GM21515 (cell line): ENCODE measurements around the gene STARD7.
"Not testable (repeated sequence)": the region's sequence is repeated elsewhere in the genome, so short reads cannot be mapped to it uniquely, and the experiment has no call there.

ENCODE experiments used
- ATAC-seq: cut with Tn5 transposase; IDR thresholded peaks from one replicate; pipeline ENCODE4 v1.9.1; 2021; ENCODE audit not compliant: unreplicated experiment

Gene STARD7

GRCh38 chr2:96208143-96209010 is at the start of gene STARD7:
Gene STARD7, minus strand, starts transcription at chr2:96208827. Its CDS starts 393 bp downstream, at chr2:96208434.
- ATAC-seq = peak; percentile 86

GRCh38 chr2:96257744-96258143 is 49.1 kb upstream of the STARD7 start:
- not testable (repeated sequence) for ATAC-seq

DNA sequence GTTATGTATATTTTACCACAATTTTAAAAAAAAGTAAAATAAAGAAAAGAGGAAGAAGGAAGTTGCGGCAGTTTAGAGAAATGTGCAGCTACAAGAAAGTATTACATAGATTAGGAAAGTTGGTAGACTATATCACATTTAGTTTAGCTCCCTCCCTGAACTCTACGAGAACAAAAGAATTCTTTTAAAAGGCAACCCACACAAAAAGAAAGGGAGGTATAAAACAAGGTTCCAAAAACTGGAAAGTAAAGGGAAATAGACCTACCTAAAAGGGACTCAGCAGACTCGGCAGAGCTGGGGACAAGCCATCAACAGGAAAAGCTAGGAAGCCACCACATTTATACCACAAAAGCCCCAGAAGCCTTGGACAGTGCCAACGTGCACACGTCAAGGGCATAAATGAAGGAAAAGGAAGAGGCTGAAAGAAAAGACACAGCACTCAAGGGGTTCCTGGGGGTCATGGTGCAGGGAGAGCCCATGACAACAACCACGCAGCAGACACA is 48.0 kb upstream of the STARD7 start:
- no peak for ATAC-seq

GRCh38 chr2:96254571-96254970 is 45.9 kb upstream of the STARD7 start:
- ATAC-seq = no peak

GRCh38 chr2:96253006-96253405 is 44.4 kb upstream of the STARD7 start:
- ATAC-seq = no peak

DNA sequence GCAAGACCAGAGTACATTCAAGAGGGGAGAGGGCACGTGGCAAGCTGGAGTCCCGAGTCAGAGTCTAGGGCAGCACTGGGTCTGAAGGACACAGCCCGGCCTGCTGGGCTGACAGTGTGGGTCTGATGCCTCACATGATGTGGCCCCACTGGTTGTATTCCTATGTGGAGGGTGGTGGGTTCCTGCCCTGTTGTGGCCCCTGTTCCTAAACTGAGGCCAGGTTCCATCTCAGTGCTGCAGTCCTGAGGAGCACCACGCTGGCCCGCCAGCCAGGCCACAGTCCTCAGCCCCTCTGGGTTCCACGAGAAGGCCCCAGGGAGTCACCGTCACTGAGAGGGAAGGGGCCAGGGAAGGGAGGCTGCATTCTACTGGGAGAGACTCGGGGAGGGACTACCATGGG is 43.9 kb upstream of the STARD7 start:
- no peak for ATAC-seq

- ATAC-seq = no peak
These were observed 43.2 kb upstream of the STARD7 start for GRCh38 chr2:96251721-96252292.

DNA sequence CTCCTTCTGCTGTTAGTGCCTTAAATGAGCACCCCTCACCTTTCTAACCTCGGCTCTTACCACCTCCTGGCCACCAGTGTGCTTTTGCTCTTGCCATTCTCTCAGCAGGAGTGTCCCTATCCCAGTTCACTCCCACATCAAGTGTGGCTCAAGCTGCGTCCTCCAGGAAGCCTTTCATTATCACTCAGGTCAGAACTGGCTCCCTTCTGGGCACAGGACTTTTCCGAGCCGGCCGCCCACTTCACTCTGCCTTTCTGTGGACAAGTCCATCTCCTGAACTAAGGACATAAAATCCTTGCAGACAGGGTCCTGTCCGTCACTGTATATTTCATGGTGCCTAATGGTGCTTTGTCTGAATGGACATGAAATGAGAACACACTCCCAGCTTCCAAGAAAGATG is 41.6 kb upstream of the STARD7 start:
- ATAC-seq = no peak

DNA sequence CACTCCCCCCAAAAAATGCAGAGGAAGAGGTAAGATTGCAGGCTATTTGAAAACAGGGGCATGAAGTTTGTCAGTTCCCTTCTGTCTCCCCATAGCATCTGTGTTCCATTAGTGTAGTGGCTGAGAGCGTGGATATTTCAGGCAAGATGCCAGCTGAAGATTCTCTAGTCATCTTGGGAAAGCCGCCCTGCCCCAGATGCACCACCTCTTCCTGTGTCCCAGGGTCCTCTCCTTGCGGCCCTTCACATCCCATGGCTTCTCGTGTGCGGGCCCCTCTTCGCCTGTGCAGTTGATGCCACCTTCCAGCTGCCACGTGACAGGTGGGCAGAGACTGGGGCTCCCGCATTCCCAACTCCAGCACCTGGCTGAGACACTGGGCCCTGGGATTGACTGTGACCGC is 41.0 kb upstream of the STARD7 start:
- no peak for ATAC-seq

GRCh38 chr2:96248624-96249023 is 40.0 kb upstream of the STARD7 start:
- no peak for ATAC-seq

GRCh38 chr2:96247896-96248295 is 39.3 kb upstream of the STARD7 start:
- ATAC-seq = no peak

DNA sequence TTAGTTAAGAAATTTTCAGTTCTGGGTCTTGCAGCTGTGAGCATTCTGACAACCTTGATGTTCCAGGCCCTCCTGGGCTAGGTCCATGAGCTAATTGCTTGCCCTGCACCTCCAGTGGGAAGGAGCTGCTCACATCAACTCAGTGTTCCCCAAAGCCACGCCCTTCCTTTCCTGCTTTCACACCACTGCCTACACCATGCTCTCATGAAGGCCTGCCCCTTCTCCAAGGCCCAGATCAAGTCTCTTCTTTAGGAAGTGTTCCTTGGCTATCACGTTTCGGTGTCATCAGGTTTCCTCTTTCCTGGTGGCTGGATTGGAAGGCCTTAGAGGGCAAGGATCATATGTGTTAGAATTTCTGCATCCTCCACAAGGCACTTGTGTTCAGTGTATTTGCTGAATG is 38.4 kb upstream of the STARD7 start:
- no peak for ATAC-seq

- no peak for ATAC-seq
These were observed 37.2 kb upstream of the STARD7 start for GRCh38 chr2:96245609-96246390.

DNA sequence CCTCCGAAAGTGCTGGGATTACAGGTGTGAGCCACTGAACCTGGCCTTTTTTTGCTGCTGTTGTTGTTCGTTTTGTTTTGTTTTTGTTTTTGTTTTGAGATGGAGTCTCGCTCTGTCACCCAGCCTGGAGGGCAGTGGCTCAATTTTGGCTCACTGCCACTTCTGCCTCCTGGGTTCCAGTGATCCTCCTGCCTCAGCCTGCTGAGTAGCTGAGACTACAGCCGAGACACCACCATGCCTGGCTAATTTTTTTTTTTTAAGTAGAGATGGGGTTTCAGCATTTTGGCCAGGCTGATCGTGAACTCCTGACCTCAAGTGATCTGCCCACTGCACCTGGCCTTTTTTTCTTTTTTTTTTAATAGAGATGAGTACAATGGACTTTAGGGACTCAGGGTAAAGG is 35.2 kb upstream of the STARD7 start:
- no peak for ATAC-seq

GRCh38 chr2:96241900-96242611 is 33.4 kb upstream of the STARD7 start:
- ATAC-seq = peak; percentile 70

DNA sequence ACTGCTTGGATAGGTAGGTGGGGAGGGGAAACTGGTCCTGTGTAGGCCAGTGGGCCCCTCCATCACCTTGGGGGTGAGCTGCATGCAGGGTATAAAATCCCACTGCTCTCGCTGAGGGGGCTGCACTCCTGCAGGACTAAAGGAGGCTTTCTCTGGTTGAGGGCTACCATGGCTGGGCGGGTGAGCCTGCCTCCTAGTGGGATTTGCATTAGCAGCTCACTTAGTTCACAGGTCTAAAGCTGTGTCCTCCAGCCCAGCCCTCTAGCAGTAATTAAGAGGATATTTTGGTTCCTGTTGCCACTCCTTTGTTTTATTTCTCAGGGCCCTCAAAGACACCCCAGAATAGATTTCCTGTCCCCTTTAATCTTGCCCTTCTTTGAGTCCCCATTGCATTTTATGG is 32.6 kb upstream of the STARD7 start:
- no peak for ATAC-seq

- no peak for ATAC-seq
These were observed 31.9 kb upstream of the STARD7 start for GRCh38 chr2:96240341-96241038.

- no peak for ATAC-seq
These were observed 31.2 kb upstream of the STARD7 start for GRCh38 chr2:96239745-96240264.

- ATAC-seq = no peak
These were observed 30.5 kb upstream of the STARD7 start for GRCh38 chr2:96239091-96239490.

DNA sequence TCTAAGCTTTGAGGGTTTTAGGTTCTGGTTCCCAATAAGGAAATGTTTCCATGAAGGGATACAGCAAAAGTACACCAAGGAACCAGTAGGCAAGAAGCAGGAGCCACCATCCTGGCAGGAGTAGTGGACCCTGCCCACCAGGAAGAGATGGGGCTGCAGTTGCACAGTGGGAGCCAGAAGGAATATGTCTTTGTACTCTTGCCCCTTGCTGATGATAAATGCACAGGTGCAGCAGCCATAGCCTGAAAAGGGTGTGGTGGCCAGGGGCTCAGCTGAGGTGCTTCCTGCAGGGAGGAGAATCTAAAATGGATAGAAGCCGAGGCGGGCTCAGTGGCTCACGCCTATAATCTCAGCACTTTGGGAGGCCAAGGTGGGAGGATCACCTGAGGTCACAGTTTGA is 29.6 kb upstream of the STARD7 start:
- no peak for ATAC-seq
